Left kidney (tissue), 8 donors: ENCODE data around the gene PELI1. TPM values are rescaled to one million over a fixed set of nuclear protein-coding genes. Genes with fewer than 3 reads are reported as not detected.

Source experiments
- DNase-seq: peaks from one replicate; pipeline ENCODE4 v3.0.0-alpha.2; 2013
- long read RNA-seq, 8 donors: transcript quantifications; one replicate each; lab custom pipeline, GENCODE V29; 2026
- polyA plus RNA-seq: library from polyadenylated mRNA; unstranded; fragments of 120-200 nt; gene quantifications from one replicate; pipeline ENCODE4 v1.2.1, GENCODE V29; 2013; ENCODE audit not compliant: insufficient read length

The PELI1 gene, protein sequence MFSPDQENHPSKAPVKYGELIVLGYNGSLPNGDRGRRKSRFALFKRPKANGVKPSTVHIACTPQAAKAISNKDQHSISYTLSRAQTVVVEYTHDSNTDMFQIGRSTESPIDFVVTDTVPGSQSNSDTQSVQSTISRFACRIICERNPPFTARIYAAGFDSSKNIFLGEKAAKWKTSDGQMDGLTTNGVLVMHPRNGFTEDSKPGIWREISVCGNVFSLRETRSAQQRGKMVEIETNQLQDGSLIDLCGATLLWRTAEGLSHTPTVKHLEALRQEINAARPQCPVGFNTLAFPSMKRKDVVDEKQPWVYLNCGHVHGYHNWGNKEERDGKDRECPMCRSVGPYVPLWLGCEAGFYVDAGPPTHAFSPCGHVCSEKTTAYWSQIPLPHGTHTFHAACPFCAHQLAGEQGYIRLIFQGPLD
- polyA plus RNA-seq, result 41.9 TPM
- long read RNA-seq, donor 1, transcript PELI1-201 (7 exons, 3,750 nt), result major isoform, 10 of 10 reads
- long read RNA-seq, donor 1, partial matches to known transcripts, result 0 of 10 reads
- long read RNA-seq, donor 1, other reads (novel, unspliced or antisense), result 0 of 10 reads
- long read RNA-seq, donor 2, transcript PELI1-201 (7 exons, 3,750 nt), result major isoform, 5 of 5 reads
- long read RNA-seq, donor 2, partial matches to known transcripts, result 0 of 5 reads
- long read RNA-seq, donor 2, other reads (novel, unspliced or antisense), result 0 of 5 reads
- long read RNA-seq, donor 3, partial matches to known transcripts, result 0 of 3 reads
- long read RNA-seq, donor 3, other reads (novel, unspliced or antisense), result 0 of 3 reads
- long read RNA-seq, donor 4, result 0 reads
- long read RNA-seq, donor 5, transcript PELI1-201 (7 exons, 3,750 nt), result major isoform, 7 of 7 reads
- long read RNA-seq, donor 5, partial matches to known transcripts, result 0 of 7 reads
- long read RNA-seq, donor 5, other reads (novel, unspliced or antisense), result 0 of 7 reads
- long read RNA-seq, donor 6, transcript PELI1-201 (7 exons, 3,750 nt), result major isoform, 8 of 14 reads
- long read RNA-seq, donor 6, partial matches to known transcripts, result 6 of 14 reads
- long read RNA-seq, donor 6, other reads (novel, unspliced or antisense), result 0 of 14 reads
- long read RNA-seq, donor 7, transcript PELI1-201 (7 exons, 3,750 nt), result major isoform, 12 of 12 reads
- long read RNA-seq, donor 7, partial matches to known transcripts, result 0 of 12 reads
- long read RNA-seq, donor 7, other reads (novel, unspliced or antisense), result 0 of 12 reads
- long read RNA-seq, donor 8, transcript PELI1-201 (7 exons, 3,750 nt), result major isoform, 5 of 5 reads
- long read RNA-seq, donor 8, partial matches to known transcripts, result 0 of 5 reads
- long read RNA-seq, donor 8, other reads (novel, unspliced or antisense), result 0 of 5 reads

DNA sequence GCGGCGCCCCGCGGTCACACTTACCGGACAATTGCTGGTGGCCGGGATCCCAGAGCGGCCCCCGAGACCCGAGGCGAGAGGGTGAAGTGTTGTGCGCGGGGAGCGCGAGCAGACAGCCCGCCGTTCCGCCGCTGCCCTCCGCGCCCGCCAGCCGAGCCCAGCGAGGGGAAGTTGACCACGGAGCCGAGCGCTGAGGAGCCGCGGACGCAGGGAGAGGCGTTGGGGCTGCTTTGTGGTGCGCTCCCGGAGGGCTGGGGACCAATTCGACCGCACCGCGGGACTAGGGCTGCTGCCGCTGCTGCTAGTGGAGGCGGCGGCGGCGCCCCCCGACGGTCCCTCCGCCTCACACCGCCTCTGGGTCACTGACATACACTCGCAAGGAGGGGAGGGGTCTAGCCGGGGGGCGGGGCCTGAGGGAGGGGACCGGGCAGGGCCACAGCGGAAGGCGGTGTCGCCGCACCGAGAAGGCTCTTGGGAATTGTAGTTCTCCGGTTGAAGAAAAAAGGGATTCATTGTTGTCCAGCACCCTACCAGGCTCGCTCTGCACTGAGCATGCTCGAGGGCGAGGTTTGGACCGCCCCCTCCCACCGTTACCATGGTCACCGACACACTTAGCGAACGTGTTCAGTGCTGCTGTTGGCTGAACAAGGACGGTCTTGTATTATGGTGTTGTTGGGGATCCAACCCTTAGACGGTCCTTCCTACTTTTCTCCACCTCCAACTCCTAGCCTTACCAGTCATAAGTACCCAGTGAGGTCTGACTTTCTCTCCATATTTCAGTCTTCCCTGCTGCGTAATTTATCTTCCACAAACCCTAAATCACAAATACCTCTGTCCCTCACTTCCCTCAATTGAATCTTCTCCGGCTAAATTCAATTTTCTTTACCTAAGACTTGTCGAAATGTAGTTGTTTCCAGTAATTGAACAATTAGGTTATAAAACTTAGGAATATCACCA lies at the start of gene PELI1:
Gene PELI1, minus strand, starts transcription at position 364 of the 957 bp plus-strand sequence. CDS start 36,110 bp downstream, outside the sequence.
- peak; percentile 95 for DNase-seq

DNA sequence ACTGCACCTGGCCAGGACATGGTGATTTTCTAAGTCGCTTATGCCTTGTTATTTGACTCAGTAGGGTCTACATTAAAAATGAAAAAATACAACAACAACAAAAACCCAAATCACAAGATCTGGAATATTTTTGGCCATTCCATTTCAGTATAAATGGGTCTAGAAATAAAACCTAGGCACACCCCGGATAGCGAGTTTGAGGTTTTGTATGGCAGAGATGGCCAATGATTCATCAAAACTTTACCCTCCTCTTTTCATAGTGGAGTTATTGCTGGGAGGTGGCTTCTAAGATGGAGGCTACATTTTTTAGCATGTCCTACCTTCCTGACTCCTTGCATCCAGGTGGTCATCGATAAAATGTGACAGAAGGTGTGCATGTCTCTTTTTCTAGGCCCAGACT lies 49.3 kb upstream of the PELI1 start:
- no peak for DNase-seq

DNA sequence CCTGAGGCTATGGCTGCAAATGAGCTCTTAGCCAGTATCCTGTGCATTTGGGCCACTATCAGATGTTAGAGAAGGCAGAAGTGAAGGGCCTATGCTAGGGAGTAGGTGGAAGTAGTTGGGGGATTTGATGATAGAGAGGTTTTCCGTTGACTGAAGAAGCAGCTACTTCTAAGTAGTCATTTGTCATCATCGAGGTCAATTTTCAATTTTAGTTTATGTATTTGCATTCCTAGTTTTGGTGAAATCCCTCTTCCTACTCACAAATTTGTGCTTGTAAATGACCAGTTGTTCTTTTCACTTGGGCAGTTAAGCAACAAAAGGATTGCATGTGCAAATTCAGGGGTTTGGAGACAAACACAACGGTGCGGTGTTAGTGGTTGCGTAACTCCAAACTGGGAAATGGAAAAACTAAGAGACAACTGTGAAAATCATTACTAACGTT lies 48.5 kb upstream of the PELI1 start:
- DNase-seq, result no peak

DNA sequence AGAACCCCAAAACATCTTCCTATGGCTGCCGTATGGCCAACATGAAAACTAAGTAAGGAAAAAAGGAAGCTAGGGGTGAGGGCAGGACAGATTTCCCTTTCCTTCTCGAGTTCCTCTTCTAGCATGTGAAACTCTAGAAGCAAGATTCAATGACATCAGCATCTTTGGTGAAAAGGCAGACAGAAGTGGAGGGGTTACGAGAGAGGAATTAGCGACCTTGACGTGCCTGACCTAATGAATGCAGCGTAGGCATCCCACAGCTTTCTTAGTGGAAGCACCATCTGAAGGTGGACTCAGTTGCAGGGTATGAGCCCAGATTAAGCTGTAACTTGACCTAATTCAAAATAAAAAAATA lies 47.9 kb upstream of the PELI1 start:
- no peak for DNase-seq

DNA sequence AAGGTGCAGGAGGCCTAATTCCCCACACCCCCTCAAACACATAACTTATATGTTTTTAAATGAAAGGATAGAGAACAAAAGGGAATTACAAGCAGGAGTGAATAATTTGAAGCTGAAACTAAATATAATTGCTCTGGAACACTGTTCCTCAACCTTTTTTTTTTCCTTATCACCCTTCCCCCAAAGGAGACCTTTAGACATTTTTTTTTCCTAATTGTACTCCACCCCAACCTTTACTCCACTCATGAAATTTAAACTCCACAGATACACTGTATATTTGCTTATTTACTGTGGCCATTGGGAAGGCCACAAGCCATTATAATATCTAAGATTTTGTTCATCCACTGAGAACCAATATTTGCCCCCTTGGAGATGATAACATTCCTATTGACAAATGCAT lies 45.4 kb upstream of the PELI1 start:
- no peak for DNase-seq

DNA sequence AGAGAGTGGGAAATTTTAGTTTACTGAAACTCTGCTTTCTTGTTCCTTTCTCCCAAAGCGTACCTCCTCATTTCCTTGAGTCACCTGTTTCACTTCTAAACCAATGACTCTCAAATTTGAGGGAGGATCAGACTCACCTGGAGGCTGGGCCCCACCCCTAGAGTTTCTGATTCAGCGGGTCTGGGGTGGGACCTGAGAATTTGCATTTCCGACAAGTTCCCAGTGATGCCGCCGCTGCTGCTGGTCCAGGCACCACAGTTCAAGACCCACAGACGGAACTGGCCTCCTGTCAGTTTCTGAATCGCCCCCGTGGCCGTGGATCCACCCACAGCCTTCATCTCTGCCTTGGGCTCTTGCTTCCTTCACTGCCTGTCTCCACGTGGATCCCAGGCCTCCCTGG lies 44.9 kb upstream of the PELI1 start:
- DNase-seq, result no peak

DNA sequence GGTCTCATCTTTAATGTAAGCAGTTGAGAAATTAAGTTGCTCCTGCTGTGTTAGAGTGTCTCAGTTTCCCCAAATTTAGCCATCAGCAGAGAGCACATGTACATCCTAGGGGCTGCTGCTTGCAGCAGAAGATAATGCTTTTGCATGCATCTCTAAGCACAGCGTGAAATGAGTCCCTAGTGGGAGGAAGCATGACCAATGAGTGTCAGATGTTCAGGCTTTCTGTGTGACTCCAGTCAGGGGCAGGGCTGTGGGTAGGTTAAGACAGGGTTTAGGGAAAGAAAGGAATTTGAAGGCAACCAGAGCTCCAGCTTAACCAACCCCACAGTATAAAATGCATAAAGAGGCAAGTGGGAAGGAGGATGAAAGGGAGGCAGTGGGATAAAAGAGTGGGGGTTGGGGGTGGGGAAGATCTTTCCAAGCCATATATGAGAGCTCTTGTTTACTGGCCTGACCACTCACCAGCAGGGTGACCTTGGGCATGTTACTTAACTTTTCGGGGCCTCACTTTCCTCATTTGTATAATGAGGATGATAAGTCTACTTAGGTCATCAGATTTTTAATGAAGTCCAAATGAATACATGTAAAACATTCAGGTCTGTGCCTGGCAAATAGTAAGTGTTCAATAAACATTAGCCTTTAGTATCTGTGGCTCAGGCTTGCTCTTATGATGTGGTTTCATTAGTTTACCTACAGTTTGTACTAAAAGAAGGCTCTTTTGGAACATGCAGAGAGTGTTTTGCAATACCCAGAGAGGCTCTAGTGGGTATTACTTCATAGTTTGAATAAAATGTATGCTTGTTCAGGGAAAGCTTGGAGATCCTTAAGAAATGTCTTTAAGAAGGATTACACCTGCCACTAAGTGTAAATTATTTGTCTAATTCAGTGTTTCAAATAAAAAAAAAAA lies 42.7 kb upstream of the PELI1 start:
- no peak for DNase-seq

DNA sequence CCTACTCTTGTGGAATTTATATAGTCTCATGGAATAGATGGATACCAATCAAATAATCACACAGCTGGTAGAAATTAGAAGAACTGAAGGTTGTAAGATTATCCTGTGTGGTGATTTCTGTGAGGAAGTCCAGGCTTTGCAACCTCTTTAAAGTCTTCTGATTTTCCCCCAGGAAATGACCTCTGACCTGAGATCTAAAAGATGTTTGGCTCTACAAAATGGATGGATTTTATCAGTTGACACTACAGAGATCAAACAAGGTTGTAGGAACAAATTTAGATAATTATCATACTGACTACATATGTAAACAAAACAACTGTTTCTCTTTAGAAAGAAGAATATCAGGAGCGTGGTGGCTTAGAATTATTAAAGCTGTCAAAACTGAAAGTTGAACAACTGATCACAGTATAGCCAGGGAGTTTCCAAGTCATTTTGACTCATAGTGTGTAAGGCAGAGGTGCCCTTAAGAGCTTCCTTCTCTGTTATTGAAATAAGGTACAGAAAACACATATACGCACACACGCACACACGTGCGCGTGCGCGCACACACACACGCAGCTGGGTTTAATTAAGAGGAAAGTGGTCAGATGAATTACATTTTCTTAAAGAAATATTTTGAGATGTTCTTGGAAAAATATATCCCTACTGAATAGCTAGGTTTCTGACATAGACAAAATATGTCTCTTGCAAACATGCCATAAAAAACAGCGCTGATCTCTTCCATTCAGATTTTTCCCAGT lies 35.5 kb upstream of the PELI1 start:
- no peak for DNase-seq

DNA sequence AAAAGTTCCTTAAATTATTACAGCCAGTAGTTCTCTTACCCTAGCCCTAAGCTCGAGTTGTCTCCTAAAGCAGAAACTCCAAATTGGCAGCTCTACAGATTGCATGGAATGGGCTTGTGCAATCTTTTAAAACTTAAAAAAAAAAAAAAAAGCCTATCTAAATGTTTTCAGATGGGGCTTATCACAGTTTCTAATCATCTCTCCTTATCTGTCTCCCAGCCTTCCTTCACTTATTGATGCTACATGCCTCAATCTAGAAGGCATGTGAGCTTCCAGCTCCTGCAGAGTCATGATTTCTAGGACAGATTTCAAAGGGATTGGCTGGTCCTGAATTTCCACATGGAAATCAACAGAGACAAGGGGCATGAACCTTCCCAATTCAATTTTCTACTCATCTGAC lies 33.1 kb upstream of the PELI1 start:
- DNase-seq, result no peak

DNA sequence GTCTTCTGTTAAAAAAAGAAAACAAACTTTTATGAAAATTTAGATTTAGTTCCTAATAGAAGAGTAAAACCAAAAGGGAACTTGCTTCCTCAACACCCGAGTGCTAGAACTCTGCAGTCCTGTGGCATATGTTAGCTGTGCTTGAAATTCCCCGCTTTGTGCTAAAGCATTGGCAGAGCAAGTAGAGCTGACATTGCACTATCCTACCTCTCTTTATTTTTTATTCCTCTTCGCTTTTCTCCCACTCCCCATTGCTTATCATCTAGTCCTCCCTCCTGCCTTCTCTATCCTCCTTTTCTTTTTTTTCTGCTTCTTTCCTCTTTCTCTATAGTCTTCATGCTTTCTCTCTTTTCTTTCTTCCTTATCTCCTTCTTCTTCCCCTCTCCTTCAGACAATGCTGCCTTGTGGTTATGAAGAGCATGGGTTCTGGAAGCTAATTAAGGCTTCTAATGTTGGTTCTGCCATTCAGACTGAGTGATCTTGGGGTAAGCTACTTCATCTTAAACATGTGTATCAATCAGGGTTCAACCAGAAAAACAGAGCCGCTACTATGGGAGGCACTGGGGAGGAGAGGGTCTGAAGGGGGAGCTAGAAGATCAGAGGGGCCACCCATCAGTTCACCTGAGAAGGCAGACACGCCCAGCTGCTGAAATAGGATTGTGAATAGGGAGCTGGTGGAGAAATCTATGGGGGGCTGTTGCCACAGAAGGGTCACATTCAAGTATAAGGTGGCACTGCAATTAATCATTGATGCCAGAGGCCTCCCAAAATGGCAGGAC lies 31.4 kb upstream of the PELI1 start:
- DNase-seq, result no peak

DNA sequence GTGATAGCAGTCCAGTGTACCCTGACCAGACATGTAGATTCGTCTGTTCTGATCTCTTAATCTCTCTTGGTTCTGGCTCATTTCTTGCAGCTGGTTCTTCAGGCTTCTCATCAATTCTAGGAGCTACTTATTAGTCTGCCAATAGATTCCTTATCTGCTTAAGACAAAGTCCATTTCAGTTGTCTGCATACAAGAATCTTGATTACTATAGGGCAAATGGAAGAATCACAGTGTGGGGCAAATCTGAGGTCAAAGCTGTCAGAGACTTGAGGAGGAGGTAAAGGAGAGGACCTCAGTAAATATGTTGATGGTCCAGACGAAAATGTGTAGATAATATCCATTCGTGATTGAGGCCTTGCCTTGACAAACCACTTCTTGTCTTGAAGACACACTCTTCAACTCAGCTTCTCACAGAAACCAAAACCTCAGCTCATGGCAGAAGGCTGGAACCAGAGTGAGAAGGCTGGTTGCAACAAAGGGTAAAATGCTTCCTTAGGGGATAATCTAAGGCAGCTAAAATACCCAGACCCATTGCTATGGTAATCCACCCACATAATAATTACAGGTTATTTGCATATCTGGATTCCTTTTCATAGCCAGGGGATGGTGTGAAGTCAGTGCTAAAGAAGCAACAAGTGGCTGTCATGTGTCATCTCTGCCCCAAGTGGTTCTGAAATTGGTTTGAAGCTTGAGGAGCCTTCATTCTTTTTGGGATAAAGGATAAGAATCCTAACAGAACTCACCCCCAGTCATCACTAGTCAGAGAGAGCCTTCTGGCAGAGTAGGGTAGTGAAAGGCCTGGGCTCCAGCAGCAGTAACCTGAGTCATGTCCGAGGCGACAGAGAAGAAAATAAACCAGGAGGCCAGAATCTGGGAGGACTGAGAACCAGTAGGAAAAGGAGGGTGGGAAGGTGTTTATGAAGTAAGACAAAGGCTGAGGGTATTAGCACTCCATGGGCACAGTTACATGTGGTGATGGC lies 29.2 kb upstream of the PELI1 start:
- DNase-seq, result no peak

DNA sequence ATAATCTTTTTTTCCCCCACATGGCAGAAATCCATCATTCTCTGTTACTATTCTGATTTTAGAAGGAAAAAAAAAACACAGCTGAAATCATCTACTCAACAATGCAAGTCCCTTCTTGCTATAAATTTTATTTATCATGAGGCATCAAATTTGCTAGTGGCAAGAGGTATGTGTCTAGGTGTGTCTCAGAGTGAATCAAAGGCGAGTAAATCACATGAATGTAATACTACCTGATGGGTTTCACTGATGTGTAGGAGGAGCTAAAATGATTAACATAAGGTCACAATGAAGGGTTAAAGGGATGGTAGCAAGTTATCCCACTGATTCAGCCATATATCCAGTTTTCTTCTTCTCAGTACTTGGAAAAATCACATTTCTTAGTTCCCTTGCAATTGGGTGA lies 24.5 kb upstream of the PELI1 start:
- DNase-seq, result no peak

DNA sequence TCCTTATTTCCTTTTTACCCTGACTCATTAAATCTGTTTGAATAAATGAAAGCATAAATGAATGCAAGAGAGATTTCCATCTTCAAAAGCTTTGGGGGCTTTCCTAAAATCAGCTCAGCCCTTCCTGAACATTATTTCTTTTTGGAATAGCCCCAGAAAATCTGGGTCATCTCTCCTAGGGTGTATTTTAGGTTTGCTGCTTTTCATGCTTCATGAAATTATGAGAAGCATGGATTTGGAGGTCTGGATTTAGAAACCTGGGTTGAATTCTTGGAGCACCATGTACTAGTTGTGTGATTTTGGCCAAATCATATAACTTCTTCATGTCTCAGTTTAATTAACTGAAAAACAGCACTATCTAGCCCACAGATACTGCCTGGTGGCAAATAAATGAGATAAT lies 24.0 kb upstream of the PELI1 start:
- DNase-seq, result no peak

DNA sequence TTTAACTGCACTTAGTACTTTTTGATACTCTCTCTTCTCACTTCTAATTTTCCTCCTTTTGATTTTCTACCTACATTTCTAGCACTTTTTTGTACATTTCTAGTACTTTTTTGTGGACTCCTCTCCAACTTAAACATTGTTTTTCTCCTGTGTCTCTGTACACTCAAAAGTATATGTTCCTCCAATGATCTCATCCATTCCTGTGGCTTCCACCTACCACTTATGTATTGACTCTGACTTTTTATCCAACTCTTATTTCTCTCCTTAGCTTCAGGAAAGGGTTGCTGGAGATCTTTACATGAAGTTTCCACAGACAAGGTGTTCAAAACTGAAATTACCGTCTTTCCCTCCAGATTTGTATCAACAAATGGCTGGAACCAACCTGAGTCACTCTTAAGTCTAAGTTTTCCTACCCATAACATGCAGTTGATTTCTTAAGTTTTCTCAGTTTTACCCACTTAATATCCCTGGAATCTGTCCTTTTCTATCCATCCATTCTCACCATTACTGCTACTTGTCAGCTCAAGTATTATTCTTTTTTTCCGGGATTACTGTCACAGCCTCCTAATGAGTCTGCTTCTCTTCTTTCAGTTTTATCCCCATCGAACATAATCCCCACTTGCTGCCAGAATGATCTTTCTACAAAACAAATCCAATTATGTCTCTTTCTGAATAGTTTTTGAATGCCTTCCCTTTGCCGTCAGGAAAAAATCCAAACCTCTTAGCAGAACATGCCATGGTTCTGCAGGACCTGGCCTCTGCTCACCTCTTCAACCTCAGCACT lies 22.6 kb upstream of the PELI1 start:
- no peak for DNase-seq

DNA sequence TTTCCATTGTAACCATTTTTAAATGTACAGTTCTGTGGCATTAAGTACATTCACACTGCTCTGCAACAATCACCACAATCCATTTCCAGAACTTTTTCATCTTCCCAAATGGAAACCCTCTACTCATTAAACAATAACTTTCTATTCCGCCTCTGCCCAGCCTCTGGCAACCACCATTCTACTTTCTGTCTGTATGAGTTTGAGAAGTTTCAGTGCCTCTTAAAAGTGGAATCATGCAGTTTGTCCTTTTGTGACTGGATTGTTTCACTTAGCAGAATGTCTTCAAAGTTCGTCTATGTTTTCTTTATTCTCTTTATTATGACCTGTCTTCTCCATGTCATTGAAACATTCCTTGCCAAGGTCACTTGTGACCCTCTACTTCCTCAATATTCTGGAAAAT lies 22.0 kb upstream of the PELI1 start:
- DNase-seq, result no peak

DNA sequence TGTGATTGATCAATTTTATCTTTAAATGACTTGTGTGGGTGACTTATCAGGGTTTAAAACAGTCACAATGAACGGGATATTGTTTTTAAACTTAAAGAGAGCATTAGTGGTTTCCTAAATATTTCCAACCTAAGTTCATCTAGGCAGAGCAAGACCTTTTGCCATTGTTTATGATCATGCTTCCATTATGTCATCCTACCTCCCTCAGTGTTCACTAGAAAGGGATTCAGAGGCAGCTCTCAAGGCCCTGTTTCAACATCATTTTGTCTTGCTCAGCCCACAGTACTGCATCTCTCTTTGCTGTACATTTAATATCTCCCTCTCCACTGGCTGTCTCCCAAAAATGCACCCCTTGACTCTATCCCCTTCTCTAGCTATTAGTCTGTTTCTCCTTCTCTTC lies 21.5 kb upstream of the PELI1 start:
- DNase-seq, result no peak
